GM12892 (cell line): Measurements from ENCODE around the gene MYOF.
"Not testable (repeated sequence)": the region's sequence is repeated elsewhere in the genome, so short reads cannot be mapped to it uniquely, and the experiment has no call there.

Experiments used
- DNase-seq: peaks from one replicate; pipeline ENCODE4 v3.0.0; 2011; ENCODE audit not compliant: insufficient read length
- FAIRE-seq: peaks from 2 replicates; lab custom pipeline; 2011; peaks lifted over from hg19 to GRCh38; lab: Jason Lieb, UNC
- POLR2A ChIP-seq: IDR thresholded peaks from 2 replicates; pipeline ENCODE4 v1.6.1; 2011; ENCODE audit warnings: low read depth, low read length, control low read depth
- POLR2AphosphoS5 ChIP-seq: IDR thresholded peaks from 2 replicates; pipeline ENCODE4 v1.6.1; 2011; ENCODE audit warnings: low read depth, low read length, control low read depth
- TAF1 ChIP-seq: IDR thresholded peaks from 2 replicates; pipeline ENCODE4 v1.6.1; 2011; ENCODE audit warnings: low read depth, mild to moderate bottlenecking, control low read depth, low read length, borderline replicate concordance

MYOF gene

DNA sequence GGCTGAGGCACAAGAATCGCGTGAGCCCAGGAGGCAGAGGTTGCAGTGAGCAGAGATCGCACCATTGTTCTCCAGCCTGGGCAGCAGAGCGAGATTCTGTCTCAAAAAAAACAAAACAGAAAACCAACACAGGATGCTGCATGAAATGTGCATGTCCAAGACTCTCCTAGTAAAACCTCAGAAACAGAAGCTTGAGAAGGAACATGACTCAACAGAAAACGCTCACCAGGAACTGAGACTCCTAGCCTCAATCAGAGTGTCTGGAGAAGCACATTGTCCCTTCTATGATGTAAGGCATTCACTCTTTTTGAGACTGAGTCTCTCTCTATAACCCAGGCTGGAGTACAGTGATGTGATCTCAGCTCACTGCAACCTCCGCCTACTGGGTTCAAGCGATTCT, 168.3 kb downstream of the MYOF start:
- TF ChIP-seq POLR2AphosphoS5 (no peak), POLR2A (no peak), TAF1 (no peak)
- FAIRE-seq: peak; percentile 27
- no peak for DNase-seq

DNA sequence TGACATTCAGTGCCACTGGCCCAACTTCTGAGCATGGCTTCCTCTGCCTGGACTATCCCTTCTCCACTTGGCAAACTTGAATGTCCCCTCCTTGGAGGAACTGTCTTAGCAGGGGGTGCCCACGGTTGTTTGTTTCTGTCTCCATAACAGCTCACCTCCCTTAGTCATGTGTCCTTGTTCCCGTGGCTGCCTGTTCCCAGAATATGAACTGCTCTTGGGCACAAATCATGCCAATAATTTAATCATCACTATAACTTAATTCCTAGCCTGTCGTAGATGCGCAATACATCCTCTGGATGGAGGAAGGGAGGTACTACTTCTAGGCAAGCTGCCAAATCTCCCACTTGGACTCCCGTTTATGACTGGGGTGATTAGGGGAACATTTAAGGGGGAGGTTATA, 173.1 kb downstream of the MYOF start:
- TF ChIP-seq POLR2A (no peak), POLR2AphosphoS5 (no peak), TAF1 (no peak)
- no peak for DNase-seq
- no peak for FAIRE-seq

DNA sequence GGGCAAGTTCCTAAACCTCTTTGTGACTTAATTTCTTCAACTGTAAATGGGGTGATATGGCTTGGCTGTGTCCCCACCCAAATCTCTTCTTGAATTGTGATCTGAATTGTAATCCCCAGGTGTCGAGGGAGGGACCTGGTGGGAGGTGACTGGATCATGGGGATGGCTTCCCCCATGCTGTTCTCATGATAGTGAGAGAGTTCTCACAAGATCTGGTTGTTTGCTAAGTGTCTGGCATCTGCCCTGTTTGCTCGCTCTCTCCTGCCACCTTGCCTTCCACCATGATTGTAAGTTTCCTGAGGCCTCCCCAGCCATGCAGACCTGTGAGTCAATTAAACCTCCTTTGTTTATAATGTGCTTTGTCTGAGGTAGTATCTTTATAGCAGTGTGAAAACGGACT, 177.0 kb downstream of the MYOF start:
- no peak for FAIRE-seq
- DNase-seq: no peak
- no peak for TF ChIP-seq TAF1
- TF ChIP-seq POLR2AphosphoS5: no peak

DNA sequence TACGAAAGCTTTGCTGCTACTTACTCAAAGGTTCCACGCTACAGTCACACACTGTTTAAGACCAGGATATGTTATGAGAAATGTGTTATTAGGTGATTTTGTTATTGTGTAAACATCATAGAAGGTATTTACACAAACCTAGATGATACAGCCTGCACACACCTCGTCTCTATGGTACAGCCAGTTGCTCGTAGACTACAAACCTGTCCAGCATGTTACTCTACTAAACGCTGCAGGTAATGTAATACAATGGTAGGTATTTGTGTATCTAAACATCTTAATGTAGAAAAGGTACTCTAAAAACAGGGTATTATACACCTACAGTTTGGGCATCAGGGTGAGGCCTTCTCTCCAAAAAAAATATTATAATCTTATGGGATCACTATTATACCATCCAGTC, 181.2 kb downstream of the MYOF start:
- TF ChIP-seq TAF1: no peak
- no peak for TF ChIP-seq POLR2A
- no peak for TF ChIP-seq POLR2AphosphoS5
- FAIRE-seq: no peak
- DNase-seq: no peak

DNA sequence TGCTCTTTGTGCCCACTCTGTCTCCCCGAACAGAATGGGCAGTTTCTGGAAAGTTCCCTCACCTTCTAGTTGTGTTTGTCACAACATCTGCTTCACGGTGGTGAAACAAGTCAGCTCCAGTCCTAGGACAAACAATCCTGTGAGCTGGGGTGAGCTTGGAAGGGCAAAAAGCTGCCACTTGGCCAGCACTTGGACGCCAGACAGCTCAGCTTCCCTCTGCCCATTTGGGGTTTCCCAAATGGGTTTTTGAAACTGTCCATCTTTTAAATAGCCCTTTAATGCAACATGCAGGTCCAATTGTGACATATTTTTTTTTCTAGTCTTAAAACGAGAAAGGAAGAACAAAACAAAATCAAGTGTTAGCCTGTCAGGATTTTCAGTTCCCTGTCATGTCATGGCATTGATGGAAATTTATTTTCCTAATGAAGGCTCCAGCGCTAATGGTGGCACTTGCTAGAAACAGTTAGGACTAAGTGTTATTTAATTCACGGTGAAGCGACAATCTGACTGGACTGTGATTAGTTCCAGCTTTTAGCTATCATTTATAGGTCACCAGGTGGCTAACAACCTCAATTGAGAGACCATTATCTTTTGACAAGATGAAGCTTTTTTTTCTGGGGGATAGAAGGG, 181.7 kb downstream of the MYOF start:
- TF ChIP-seq TAF1 (no peak), POLR2AphosphoS5 (no peak), POLR2A (no peak)
- no peak for DNase-seq
- FAIRE-seq: no peak

DNA sequence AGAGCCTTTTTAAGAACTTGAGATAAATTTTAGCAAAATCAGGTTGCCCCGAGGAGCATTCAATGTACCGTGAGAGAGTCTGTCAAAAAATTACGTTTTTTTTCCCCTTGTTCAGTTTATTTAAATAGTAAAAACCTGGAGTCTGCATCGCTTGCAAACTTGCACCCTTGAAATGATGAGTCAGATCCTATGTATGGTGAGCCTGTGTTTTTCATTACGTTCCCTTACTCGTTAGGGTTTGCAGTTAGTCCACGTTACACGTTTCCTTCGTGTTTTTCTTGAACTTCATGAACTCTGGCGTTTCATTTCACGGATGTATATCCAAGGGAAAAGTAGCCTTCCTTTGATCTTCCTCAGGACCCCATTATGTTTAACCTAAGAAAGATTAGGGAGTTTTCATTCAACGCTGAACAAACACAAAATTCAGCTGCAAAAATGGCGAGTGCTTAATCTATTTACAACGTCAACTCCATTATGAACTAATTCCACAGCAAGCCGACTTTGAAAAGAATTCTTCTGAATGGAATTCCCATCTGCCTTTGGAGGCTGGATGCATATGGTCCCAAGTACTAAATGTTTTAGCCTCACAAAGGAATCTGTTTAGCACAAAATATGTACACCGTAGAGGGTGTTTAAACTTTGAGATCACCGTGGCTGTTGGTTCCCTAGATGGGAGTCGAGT, 182.4 kb downstream of the MYOF start:
- FAIRE-seq: no peak
- TF ChIP-seq POLR2AphosphoS5: no peak
- DNase-seq: no peak

DNA sequence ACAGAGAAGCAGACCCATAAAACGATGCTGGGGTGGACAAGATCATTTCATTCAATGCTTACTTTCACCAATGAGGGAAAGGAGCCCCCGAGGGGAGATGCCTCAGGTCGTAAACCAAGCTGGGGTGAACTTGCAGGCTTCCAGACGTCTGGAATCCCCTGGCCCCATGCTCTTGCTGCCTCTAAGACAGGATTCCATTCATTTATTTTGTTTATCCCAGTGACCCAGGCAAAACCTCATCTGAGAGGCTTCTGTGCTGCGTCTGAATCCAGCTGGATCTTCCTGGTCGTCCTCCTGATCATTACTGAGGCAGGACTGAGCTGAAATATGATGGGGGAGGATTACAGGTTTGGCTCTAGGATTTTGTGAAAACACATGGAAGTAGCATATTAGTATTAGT, 182.9 kb downstream of the MYOF start:
- FAIRE-seq (no peak), DNase-seq (no peak)
- TF ChIP-seq POLR2AphosphoS5 (no peak), TAF1 (no peak), POLR2A (no peak)

DNA sequence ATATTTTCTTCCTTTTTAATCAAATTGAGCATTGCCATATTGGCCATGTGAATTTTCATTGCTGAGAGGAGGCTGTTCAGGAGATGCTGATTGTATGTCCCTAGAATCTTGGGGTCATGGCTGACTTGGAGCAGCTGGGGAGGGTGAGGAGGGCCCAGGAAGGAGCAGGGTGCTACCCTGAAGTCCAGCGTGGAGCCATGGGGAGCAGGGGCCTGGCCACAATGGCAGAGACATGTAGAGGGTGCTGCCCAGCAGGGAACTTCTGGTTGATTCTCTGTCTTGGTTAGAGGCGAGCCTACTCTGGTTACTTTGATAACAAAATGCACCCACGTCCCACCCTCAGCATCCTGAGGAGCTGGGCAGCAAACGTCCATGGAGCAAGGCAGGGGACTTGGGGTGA, 186.0 kb downstream of the MYOF start:
- FAIRE-seq: no peak
- no peak for DNase-seq
- TF ChIP-seq POLR2A: no peak
- no peak for TF ChIP-seq POLR2AphosphoS5
- no peak for TF ChIP-seq TAF1

DNA sequence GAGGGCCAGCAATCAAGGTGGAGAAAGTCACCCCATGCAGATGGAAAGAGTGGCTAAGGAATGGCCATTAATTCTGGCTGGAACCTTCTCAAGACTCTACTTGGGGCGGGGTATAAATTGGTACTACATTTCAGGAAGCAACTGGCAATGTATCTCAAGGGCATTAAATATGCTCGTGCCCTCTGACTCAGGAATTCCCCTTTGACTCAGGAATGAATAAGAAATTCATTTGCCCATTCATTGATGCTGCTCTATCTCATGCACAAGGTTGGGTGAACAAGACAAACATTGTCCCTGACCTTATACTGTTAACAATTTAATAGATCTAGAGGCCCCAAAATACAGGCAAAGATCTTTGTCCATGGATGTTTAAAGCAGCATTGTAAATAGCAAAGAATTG, 188.1 kb downstream of the MYOF start:
- no peak for TF ChIP-seq TAF1
- no peak for TF ChIP-seq POLR2AphosphoS5
- TF ChIP-seq POLR2A: no peak
- DNase-seq: no peak
- no peak for FAIRE-seq

DNA sequence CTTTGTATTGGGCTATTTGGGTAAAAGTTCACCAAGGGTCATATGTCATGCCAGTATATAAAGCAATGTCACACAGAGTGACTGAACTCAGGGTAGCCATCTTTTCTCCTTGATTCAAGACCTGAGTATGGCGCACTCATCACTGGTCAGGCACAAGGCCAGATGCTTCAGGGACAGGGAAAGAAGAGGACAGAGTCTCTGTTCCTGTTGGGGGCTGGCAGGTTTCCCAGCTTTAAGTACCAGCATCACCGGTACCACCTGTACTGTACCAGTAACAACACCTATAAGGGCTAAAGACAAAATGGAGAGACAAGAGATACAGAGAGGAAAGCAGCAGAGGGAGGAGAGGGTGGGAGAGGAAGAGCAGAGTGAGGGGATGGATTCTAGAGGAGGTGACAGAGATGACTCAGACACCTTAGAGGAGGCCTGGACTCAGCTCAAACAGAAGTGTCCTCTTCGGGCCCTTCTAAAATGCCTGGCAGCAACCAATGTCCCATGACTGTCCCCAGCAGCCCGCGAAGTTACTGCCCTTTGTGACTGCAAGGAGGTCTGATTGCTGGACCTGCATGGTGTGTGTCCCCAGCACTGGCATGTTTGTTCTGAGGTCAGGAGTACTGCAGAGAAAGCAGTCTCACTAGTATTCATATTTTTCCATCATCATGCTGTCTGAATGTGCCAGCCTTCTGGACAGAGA, 191.3 kb downstream of the MYOF start:
- no peak for TF ChIP-seq POLR2AphosphoS5
- TF ChIP-seq TAF1: no peak
- no peak for TF ChIP-seq POLR2A
- FAIRE-seq (no peak), DNase-seq (no peak)

DNA sequence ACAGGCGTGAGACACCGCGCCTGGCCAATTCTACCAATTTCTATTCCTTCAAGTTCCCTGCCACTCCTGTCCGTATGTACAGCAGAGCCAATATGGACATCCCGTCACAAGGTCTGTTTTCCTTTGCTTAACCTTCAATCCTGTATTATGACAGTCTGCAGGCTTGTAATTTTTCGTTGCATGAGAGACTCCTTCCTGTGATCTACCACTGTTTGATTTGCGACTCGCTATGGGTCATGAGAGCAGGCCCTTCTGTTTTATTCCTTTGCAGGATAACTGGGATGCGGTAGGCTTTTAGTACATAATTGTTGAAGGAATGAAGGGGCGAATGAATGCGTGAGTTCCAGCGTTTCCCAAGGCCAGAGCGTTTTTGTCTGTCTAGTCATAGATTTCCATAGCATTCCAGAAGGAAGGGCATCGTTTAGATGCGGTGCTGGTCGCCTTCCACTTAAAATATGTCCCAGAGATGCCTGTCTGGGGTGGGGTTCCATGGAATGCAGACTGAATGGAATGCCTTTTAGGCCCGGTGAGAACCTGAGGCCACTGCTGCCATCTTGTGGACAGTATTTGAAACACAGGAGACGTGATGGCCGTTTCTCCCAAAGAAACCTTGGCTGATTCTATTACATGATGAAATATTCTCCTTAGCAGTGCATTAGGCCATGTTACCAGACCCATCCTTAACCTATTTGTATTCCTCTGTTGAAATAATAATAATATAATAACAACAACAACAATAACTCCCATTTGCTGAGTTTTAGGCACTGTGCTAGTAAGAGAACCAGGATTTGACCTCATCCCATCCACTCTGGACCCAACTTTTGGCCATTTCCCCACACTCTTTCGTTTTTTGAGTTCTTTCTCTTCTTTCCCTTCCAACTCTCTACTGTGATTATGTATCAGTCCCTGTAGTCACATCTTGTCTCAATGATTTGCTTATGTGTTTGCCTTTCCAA, 193.2 kb downstream of the MYOF start:
- DNase-seq (peak; percentile 45), FAIRE-seq (peak; percentile 95)
- TF ChIP-seq POLR2AphosphoS5 (no peak), POLR2A (no peak), TAF1 (no peak)

DNA sequence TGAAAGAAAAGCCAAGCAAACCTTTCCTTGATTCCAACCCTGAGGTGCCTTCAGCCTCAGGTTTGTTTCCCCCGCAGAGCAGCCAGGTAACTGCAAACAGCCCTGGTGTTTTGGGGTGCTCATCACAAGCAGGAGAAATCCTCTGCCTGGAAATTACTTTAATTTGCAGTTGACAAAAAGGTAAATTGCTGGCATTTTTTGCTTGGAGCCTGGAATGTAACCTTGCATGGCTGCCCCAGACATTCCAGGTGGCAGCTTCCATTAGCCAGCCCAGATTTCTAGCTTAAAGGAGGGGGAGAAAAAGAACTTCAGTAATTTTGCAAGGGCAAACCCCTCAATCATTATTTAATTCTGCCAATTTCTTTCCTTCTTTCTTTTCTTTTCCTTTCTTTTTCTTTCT, 194.4 kb downstream of the MYOF start:
- FAIRE-seq (no peak), DNase-seq (no peak)
- no peak for TF ChIP-seq POLR2AphosphoS5
- no peak for TF ChIP-seq POLR2A
- TF ChIP-seq TAF1: no peak

DNA sequence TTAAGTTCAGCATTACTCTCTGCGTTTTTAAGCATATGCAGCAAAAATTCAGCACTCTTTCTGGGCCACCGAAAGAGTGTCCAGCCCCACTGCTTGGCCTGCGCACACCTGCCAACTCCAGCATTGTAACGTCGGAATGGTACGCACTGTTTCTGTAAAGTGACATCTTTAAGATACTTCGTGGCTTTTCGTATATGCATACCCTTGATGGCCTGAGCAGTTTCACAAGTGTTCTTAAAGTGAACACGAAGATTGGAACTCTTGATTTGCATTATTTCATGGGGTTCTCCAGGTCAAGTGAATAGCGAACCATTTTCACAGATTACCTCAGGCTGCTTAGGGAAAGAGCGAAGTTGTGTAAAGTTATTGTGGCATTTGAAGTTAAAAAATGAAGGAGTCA, 197.9 kb downstream of the MYOF start:
- FAIRE-seq, DNase-seq: not testable (repeated sequence)
